Astrocyte (in vitro differentiated cells and primary cell): ENCODE data around the gene JPH3. TPM values are rescaled to one million over a fixed set of nuclear protein-coding genes. Genes with fewer than 3 reads are reported as not detected.

Source experiments
- DNase-seq: peaks from one replicate; pipeline ENCODE4 v3.0.0-alpha.2; 2010; ENCODE audit warnings: low read depth
- FAIRE-seq: peaks from 2 replicates; lab custom pipeline; 2011; peaks lifted over from hg19 to GRCh38; lab: Jason Lieb, UNC
- H2AFZ ChIP-seq: 2 replicates; pipeline ENCODE4 v1.6.0; 2012; ENCODE audit warnings: low read depth, low read length, inconsistent platforms
- H3K27ac ChIP-seq: 2 replicates; pipeline ENCODE4 v1.5.1; 2011; ENCODE audit warnings: low read depth, low read length, inconsistent platforms
- H3K27me3 ChIP-seq: 2 replicates; pipeline ENCODE4 v1.6.0; 2011; ENCODE audit warnings: low read length, inconsistent platforms; ENCODE audit not compliant: insufficient read depth
- H3K36me3 ChIP-seq: 2 replicates; pipeline ENCODE4 v1.5.1; 2011; ENCODE audit warnings: low read length, inconsistent platforms; ENCODE audit not compliant: insufficient read depth
- H3K4me1 ChIP-seq: 2 replicates; pipeline ENCODE4 v1.5.1; 2011; ENCODE audit warnings: low read length, inconsistent platforms; ENCODE audit not compliant: insufficient read depth
- H3K4me2 ChIP-seq: 2 replicates; pipeline ENCODE4 v1.6.0; 2012; ENCODE audit warnings: low read length, inconsistent platforms
- H3K4me3 ChIP-seq: 2 replicates; pipeline ENCODE4 v1.5.1; 2011; ENCODE audit warnings: low read depth, mild to moderate bottlenecking, low read length, inconsistent platforms; ENCODE audit not compliant: insufficient read depth
- H3K79me2 ChIP-seq: 2 replicates; pipeline ENCODE4 v1.6.0; 2012; ENCODE audit warnings: mild to moderate bottlenecking, low read length, inconsistent platforms; ENCODE audit not compliant: insufficient read depth
- H3K9ac ChIP-seq: 2 replicates; pipeline ENCODE4 v1.6.0; 2012; ENCODE audit warnings: mild to moderate bottlenecking, low read length, inconsistent platforms
- H3K9me3 ChIP-seq: 2 replicates; pipeline ENCODE4 v1.5.1; 2012; ENCODE audit warnings: low read depth, mild to moderate bottlenecking, low read length, inconsistent platforms; ENCODE audit not compliant: insufficient read depth
- H4K20me1 ChIP-seq: 2 replicates; pipeline ENCODE4 v1.6.0; 2012; ENCODE audit warnings: low read length, inconsistent platforms; ENCODE audit not compliant: insufficient read depth
- H3K27ac Mint-ChIP-seq: one replicate; pipeline ENCODE4 v1.8.0; 2021; ENCODE audit warnings: mild to moderate bottlenecking, mixed read lengths; ENCODE audit not compliant: unreplicated experiment
- H3K27me3 Mint-ChIP-seq: one replicate; pipeline ENCODE4 v1.8.0; 2021; ENCODE audit warnings: low read depth, mixed read lengths; ENCODE audit not compliant: unreplicated experiment
- H3K36me3 Mint-ChIP-seq: one replicate; pipeline ENCODE4 v1.8.0; 2021; ENCODE audit warnings: low read depth, mixed read lengths; ENCODE audit not compliant: unreplicated experiment
- H3K4me1 Mint-ChIP-seq: one replicate; pipeline ENCODE4 v1.8.0; 2021; ENCODE audit warnings: low read depth, mixed read lengths; ENCODE audit not compliant: unreplicated experiment
- H3K4me3 Mint-ChIP-seq: one replicate; pipeline ENCODE4 v1.8.0; 2021; ENCODE audit warnings: mild to moderate bottlenecking, moderate library complexity, mixed read lengths; ENCODE audit not compliant: unreplicated experiment
- H3K9me3 Mint-ChIP-seq: one replicate; pipeline ENCODE4 v1.8.0; 2021; ENCODE audit warnings: mild to moderate bottlenecking, mixed read lengths; ENCODE audit not compliant: unreplicated experiment
- EZH2 ChIP-seq: IDR thresholded peaks from 2 replicates; pipeline ENCODE4 v1.6.1; 2012; ENCODE audit warnings: mild to moderate bottlenecking, low read length, inconsistent platforms; ENCODE audit not compliant: insufficient read depth
- total RNA-seq: library from RNA; stranded (reverse); gene quantifications from 2 replicates; pipeline ENCODE4 v1.2.1, GENCODE V29; 2021
- TF ChIP-seq, protein P1 (sequence below): IDR thresholded peaks from 2 replicates; pipeline ENCODE4 v1.5.1; 2011; ENCODE audit warnings: low read depth, mild to moderate bottlenecking, inconsistent platforms, low read length, moderate library complexity; ENCODE audit not compliant: insufficient read depth

JPH3 gene
- total RNA-seq, 1 donor from 2014 or later: 8.6 TPM

DNA sequence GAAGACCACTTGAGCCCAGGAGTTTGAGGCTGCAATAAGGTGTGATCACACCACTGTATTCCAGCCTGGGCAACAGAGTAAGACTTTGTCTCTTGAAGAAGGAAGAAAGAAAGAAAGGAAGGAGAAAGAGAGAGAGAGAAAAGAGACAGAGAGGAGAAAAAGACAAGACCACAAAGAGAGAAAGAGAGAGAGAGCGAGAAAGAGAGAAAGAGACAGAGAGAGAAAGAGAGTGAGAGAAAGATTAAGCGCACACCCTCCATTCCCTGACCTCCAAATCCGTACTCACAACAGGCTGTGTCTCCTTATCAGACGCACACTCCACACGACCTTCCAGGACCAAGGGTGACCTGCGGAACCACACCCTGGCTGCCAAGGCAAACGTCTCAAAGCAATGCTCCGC lies 143.9 kb downstream of the JPH3 start:
- Histone ChIP-seq H3K27me3 (no peaks in the 10 kb centered on the region), H3K9ac (no peak overlapping the region), H4K20me1 (peaks cover 44% of the 10 kb centered on the region), H3K36me3 (peaks cover 12% of the 10 kb centered on the region), H3K4me3 (no peak overlapping the region), H3K27ac (no peak overlapping the region), H3K4me1 (peaks cover 3% of the 10 kb centered on the region), H3K4me2 (no peak overlapping the region), H3K79me2 (peaks cover 7% of the 10 kb centered on the region), H2AFZ (no peak overlapping the region), H3K9me3 (no peaks in the 10 kb centered on the region)
- no peak overlapping the region for H3K4me3 Mint-ChIP-seq
- DNase-seq (no peak), FAIRE-seq (no peak)
- no peak for TF ChIP-seq EZH2
- TF ChIP-seq, protein P1, sequence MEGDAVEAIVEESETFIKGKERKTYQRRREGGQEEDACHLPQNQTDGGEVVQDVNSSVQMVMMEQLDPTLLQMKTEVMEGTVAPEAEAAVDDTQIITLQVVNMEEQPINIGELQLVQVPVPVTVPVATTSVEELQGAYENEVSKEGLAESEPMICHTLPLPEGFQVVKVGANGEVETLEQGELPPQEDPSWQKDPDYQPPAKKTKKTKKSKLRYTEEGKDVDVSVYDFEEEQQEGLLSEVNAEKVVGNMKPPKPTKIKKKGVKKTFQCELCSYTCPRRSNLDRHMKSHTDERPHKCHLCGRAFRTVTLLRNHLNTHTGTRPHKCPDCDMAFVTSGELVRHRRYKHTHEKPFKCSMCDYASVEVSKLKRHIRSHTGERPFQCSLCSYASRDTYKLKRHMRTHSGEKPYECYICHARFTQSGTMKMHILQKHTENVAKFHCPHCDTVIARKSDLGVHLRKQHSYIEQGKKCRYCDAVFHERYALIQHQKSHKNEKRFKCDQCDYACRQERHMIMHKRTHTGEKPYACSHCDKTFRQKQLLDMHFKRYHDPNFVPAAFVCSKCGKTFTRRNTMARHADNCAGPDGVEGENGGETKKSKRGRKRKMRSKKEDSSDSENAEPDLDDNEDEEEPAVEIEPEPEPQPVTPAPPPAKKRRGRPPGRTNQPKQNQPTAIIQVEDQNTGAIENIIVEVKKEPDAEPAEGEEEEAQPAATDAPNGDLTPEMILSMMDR: no peak
- H3K27me3 Mint-ChIP-seq: no peaks in the 10 kb centered on the region
- H3K36me3 Mint-ChIP-seq: peaks cover 30% of the 10 kb centered on the region
- no peaks in the 10 kb centered on the region for H3K9me3 Mint-ChIP-seq
- no peak overlapping the region for H3K27ac Mint-ChIP-seq
- no peaks in the 10 kb centered on the region for H3K4me1 Mint-ChIP-seq

Other genes with a start within 250 kb of the JPH3 start
- gene FBXO31, start 218.7 kb upstream of the JPH3 start, total RNA-seq: 33.4 and 34.9 TPM in 2 replicates
- 206 and 221 TPM in 2 replicates for gene MAP1LC3B, start 210.2 kb upstream of the JPH3 start, total RNA-seq
- 19.0 and 19.2 TPM in 2 replicates for gene ZCCHC14, start 109.5 kb upstream of the JPH3 start, total RNA-seq
- gene KLHDC4, start 163.5 kb downstream of the JPH3 start, total RNA-seq: 29.6 and 29.8 TPM in 2 replicates